ENCODE data around the gene TBC1D3I. TPM values are rescaled to one million over a fixed set of nuclear protein-coding genes. Genes with fewer than 3 reads are reported as not detected.
"Not testable (repeated sequence)": the region's sequence is repeated elsewhere in the genome, so short reads cannot be mapped to it uniquely, and the experiment has no call there.

Gene TBC1D3I
- total RNA-seq, 1 donor from 2014 or later: 5.8 TPM

GRCh38 chr17:36206486-36206821, 57.9 kb downstream of the TBC1D3I start:
- not testable (repeated sequence) for DNase-seq (ENCODE audit: low spot score)

GRCh38 chr17:36205637-36206485, 58.5 kb downstream of the TBC1D3I start:
- DNase-seq (ENCODE audit: low spot score): no peak

- no peak for DNase-seq (ENCODE audit: low spot score)
Measured at GRCh38 chr17:36204724-36205500, 59.5 kb downstream of the TBC1D3I start.

Other genes with a start within 250 kb of the TBC1D3I start
- gene CCL23, start 246.6 kb downstream of the TBC1D3I start, total RNA-seq (ENCODE audit: insufficient read depth, low replicate concordance): not detected
- not detected for gene CCL18, start 200.3 kb downstream of the TBC1D3I start, total RNA-seq (ENCODE audit: insufficient read depth, low replicate concordance)
- 52.0 TPM for gene CCL3, start 174.4 kb downstream of the TBC1D3I start, total RNA-seq (ENCODE audit: insufficient read depth, low replicate concordance)
- gene CCL4, start 160.7 kb downstream of the TBC1D3I start, total RNA-seq (ENCODE audit: insufficient read depth, low replicate concordance): 22.1 TPM
- gene TBC1D3B, start 87.9 kb downstream of the TBC1D3I start, total RNA-seq (ENCODE audit: insufficient read depth, low replicate concordance): 2.9 TPM
- gene CCL3L1, start 67.8 kb downstream of the TBC1D3I start, total RNA-seq (ENCODE audit: insufficient read depth, low replicate concordance): 37.8 TPM
- 59.9 TPM for gene CCL4L2, start 53.5 kb downstream of the TBC1D3I start, total RNA-seq (ENCODE audit: insufficient read depth, low replicate concordance)
- gene TBC1D3G, start 59.3 kb upstream of the TBC1D3I start, total RNA-seq (ENCODE audit: insufficient read depth, low replicate concordance): 1.4 TPM
- 1.4 TPM for gene TBC1D3H, start 123.9 kb upstream of the TBC1D3I start, total RNA-seq (ENCODE audit: insufficient read depth, low replicate concordance)
- gene ZNHIT3, start 222.1 kb upstream of the TBC1D3I start, total RNA-seq (ENCODE audit: insufficient read depth, low replicate concordance): 11.3 TPM